SU-DHL-6 (cell line): ENCODE measurements around the gene KHK.
"Not testable (repeated sequence)": the region's sequence is repeated elsewhere in the genome, so short reads cannot be mapped to it uniquely, and the experiment has no call there.

ENCODE experiments used
- H2AFZ ChIP-seq: fragments of 200-600 bp; sonication (generic); 2 replicates; pipeline ENCODE4 v1.6.1; 2014; ENCODE audit warnings: low read depth, mild to moderate bottlenecking, moderate library complexity, mixed read lengths, antibody characterized with exemption, low read length; ENCODE audit not compliant: severe bottlenecking
- H3F3A ChIP-seq: fragments of 200-600 bp; shearing (Covaris generic); 2 replicates; pipeline ENCODE4 v1.6.0; 2016; ENCODE audit warnings: antibody characterized with exemption, mild to moderate bottlenecking; ENCODE audit not compliant: insufficient read depth
- H3K27ac ChIP-seq: fragments of 200-600 bp; sonication (generic); 2 replicates; pipeline ENCODE4 v1.5.1; 2016; ENCODE audit warnings: low read depth, mild to moderate bottlenecking, low read length, moderate library complexity, mixed read lengths
- H3K27me3 ChIP-seq: fragments of 200-600 bp; sonication (generic), shearing (Covaris generic); 2 replicates; pipeline ENCODE4 v1.6.0; 2014; ENCODE audit warnings: mild to moderate bottlenecking, low read length
- H3K36me3 ChIP-seq: fragments of 200-600 bp; sonication (generic); 2 replicates; pipeline ENCODE4 v1.6.1; 2014; ENCODE audit warnings: mild to moderate bottlenecking, low read length, mixed read lengths
- H3K4me2 ChIP-seq: fragments of 300-600, 200-600 bp; shearing (Covaris generic), sonication (generic); 2 replicates; pipeline ENCODE4 v1.6.0; 2014; ENCODE audit warnings: low read length, low read depth, mild to moderate bottlenecking; ENCODE audit not compliant: poor library complexity, severe bottlenecking
- H3K4me3 ChIP-seq: fragments of 200-600 bp; sonication (generic); 2 replicates; pipeline ENCODE4 v1.5.1; 2014; ENCODE audit warnings: antibody characterized with exemption, low read length, mild to moderate bottlenecking, mixed read lengths; ENCODE audit not compliant: insufficient read depth, poor library complexity, severe bottlenecking
- H3K79me2 ChIP-seq: fragments of 200-600 bp; sonication (generic); 2 replicates; pipeline ENCODE4 v1.6.1; 2014; ENCODE audit warnings: mild to moderate bottlenecking, low read length, moderate library complexity; ENCODE audit not compliant: insufficient read depth
- H3K9ac ChIP-seq: fragments of 200-600 bp; sonication (generic); 2 replicates; pipeline ENCODE4 v1.7.0; 2014; ENCODE audit warnings: mild to moderate bottlenecking, low read length
- H3K9me2 ChIP-seq: fragments of 200-600 bp; sonication (generic); replicated peaks from 2 replicates; pipeline ENCODE4 v1.6.1; 2014; ENCODE audit warnings: low read length; ENCODE audit not compliant: insufficient read depth
- H3K9me3 ChIP-seq: fragments of 200-600 bp; sonication (generic); 2 replicates; pipeline ENCODE4 v1.6.1; 2014; ENCODE audit warnings: low read length, mixed read lengths; ENCODE audit not compliant: insufficient read depth
- H4K20me1 ChIP-seq: fragments of 200-600 bp; sonication (generic); 2 replicates; pipeline ENCODE4 v1.6.1; 2014; ENCODE audit warnings: low read depth, mild to moderate bottlenecking, antibody characterized with exemption, low read length, moderate library complexity, mixed read lengths
- EZH2phosphoT487 ChIP-seq: fragments of 200-600 bp; sonication (generic), shearing (Covaris generic); conservative IDR thresholded peaks from 2 replicates; pipeline ENCODE4 v1.6.1; 2018; ENCODE audit warnings: mild to moderate bottlenecking, antibody characterized with exemption, low read length, moderate library complexity, mixed read lengths
- TF ChIP-seq, protein P1 (sequence below): fragments of 200-600 bp; sonication (generic); IDR thresholded peaks from one replicate; pipeline ENCODE4 v1.5.1; 2017; ENCODE audit warnings: antibody characterized with exemption, mild to moderate bottlenecking, low read length, moderate library complexity; ENCODE audit not compliant: insufficient read depth, poor library complexity, severe bottlenecking

KHK gene

DNA sequence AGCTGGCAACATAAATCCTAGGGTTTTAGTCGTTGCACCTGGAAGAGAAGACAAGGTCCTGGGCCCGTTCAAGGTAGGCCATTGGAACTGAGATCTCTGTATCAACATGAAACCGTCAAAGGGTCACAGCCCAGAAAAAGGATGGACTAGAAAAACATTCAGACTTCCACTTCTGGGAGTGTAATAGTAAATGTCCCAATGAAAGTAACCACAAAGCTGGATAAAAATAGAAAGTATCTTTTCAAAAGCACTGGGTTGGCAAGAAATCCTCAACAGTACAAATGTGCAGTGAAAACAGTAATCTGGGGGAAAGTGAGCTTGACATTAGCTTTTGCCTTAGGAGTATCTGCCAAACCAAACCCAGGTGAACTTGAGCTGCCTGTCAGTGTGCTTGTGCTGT lies 19.4 kb downstream of the KHK start:
- TF ChIP-seq, protein P1, sequence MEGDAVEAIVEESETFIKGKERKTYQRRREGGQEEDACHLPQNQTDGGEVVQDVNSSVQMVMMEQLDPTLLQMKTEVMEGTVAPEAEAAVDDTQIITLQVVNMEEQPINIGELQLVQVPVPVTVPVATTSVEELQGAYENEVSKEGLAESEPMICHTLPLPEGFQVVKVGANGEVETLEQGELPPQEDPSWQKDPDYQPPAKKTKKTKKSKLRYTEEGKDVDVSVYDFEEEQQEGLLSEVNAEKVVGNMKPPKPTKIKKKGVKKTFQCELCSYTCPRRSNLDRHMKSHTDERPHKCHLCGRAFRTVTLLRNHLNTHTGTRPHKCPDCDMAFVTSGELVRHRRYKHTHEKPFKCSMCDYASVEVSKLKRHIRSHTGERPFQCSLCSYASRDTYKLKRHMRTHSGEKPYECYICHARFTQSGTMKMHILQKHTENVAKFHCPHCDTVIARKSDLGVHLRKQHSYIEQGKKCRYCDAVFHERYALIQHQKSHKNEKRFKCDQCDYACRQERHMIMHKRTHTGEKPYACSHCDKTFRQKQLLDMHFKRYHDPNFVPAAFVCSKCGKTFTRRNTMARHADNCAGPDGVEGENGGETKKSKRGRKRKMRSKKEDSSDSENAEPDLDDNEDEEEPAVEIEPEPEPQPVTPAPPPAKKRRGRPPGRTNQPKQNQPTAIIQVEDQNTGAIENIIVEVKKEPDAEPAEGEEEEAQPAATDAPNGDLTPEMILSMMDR, result no peak
- TF ChIP-seq EZH2phosphoT487, result no peak
- no peak overlapping the region for H3K4me3 ChIP-seq

DNA sequence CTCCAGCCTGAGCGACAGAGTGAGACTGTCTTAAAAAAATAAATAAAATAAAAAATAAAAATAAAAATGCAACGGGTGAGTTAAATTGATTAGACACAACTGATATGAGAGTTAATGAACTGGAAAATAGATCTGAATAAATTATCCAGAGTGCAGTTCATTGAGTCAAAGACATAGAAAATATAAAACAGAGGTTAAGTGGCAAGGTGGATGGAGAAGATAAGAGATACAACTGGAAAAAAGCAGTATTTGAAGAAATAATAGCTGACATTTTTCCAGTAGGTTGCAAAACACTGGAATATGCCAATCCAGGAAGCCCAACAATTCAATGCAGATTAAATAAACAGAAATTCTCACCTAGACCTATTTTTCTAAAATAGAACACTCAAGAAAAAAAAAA lies 21.6 kb downstream of the KHK start:
- Histone ChIP-seq H3K27me3 (no peaks in the 10 kb centered on the region), H3K36me3 (no peaks in the 10 kb centered on the region), H3K4me2 (no peak overlapping the region), H3K9ac (no peak overlapping the region), H4K20me1 (no peaks in the 10 kb centered on the region), H2AFZ (no peak overlapping the region), H3K9me2 (no peaks in the 10 kb centered on the region), H3F3A (no peaks in the 10 kb centered on the region), H3K9me3 (no peaks in the 10 kb centered on the region), H3K4me3 (no peak overlapping the region), H3K79me2 (no peaks in the 10 kb centered on the region), H3K27ac (no peak overlapping the region)
- TF ChIP-seq, protein P1, result no peak
- TF ChIP-seq EZH2phosphoT487, result no peak

More for the DNA sequence above, 19.4 kb downstream of the KHK start:
- Histone ChIP-seq H3K27ac (no peak overlapping the region), H3K4me2 (no peak overlapping the region), H3K9me2 (no peaks in the 10 kb centered on the region), H2AFZ (no peak overlapping the region), H4K20me1 (no peaks in the 10 kb centered on the region), H3K27me3 (no peaks in the 10 kb centered on the region), H3K36me3 (no peaks in the 10 kb centered on the region), H3K9ac (no peak overlapping the region), H3K9me3 (no peaks in the 10 kb centered on the region), H3K79me2 (no peaks in the 10 kb centered on the region), H3F3A (no peaks in the 10 kb centered on the region)

DNA sequence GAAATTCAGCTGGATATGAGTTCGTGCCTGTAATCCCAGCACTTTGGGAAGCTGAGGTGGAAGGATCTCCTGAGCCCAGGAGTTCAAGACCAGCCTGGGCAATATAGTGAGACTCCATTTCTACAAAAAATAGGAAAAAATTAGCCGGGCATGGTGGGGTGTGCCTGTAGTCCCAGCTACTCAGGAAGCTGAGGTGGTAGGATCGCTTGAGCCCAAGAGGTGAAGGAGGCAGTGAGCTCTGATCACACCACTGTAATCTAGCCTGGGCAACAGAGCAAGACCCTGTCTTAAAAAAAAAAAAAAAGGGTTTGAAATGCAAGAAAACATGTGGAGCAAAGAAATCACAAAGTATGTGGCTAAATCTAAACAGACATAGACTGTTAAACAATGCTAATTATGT lies 22.5 kb downstream of the KHK start:
- Histone ChIP-seq H3K27ac (no peak overlapping the region), H3K4me3 (no peak overlapping the region), H3K9ac (no peak overlapping the region), H3K9me3 (no peaks in the 10 kb centered on the region), H2AFZ (no peak overlapping the region), H3K36me3 (no peaks in the 10 kb centered on the region), H3K4me2 (no peak overlapping the region), H3F3A (no peaks in the 10 kb centered on the region), H3K9me2 (no peaks in the 10 kb centered on the region), H3K79me2 (no peaks in the 10 kb centered on the region), H3K27me3 (no peaks in the 10 kb centered on the region), H4K20me1 (no peaks in the 10 kb centered on the region)
- TF ChIP-seq, protein P1, result no peak
- no peak for TF ChIP-seq EZH2phosphoT487

DNA sequence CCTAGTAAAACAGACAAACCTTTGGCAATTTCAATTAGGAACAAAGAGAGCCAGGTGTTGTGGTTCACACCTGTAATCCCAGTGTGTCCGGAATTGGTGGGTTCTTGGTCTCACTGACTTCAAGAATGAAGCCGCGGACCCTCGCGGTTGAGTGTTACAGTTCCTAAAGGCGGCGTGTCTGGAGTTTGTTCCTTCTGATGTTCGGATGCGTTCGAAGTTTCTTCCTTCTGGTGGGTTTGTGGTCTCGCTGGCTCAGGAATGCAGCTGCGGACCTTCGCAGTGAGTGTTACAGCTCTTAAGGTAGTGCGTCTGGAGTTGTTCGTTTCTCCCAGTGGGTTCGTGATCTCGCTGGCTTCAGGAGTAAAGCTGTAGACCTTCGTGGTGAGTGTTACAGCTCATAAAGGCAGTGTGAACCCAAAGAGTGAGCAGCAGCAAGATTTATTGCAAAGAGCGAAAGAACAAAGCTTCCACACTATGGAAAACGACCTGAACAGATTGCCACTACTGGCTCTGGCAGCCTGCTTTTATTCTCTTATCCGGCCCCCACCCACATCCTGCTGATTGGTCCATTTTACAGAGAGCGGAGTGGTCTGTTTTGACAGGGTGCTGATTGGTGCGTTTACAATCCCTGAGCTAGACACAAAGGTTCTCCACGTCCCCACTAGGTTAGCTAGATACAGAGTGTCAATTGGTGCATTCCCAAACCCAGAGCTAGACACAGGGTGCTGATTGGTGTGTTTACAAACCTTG lies 24.2 kb downstream of the KHK start:
- not testable (repeated sequence) for H2AFZ ChIP-seq, H3K9ac ChIP-seq, H3K27ac ChIP-seq, H4K20me1 ChIP-seq, H3K27me3 ChIP-seq, H3K4me3 ChIP-seq, H3K4me2 ChIP-seq, H3F3A ChIP-seq, H3K9me3 ChIP-seq, H3K79me2 ChIP-seq, H3K36me3 ChIP-seq, H3K9me2 ChIP-seq

DNA sequence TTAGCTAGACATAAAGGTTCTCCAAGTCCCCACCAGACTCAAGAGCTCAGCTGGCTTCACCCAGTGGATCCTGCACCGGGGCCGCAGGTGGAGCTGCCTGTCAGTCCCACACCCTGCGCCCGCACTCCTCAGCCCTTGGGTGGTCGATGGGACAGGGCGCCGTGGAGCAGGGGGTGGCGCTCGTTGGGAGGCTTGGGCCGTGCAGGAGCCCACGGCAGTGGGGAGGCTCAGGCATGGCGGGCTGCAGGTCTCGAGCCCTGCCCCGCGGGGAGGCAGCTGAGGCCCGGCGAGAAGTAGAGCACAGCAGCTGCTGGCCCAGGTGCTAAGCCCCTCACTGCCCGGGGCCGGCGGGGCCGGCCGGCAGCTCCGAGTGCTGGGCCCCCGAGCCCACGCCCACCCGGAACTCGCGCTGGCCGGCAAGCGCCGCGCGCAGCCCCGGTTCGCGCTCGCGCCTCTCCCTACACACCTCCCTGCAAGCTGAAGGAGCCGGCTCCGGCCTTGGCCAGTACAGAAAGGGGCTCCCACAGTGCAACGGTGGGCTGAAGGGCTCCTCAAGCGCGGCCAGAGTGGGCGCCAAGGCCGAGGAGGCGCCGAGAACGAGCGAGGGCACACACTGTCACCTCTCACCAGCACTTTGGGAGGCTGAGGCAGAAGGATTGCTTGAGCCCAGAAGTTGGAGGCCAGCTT lies 25.0 kb downstream of the KHK start:
- not testable (repeated sequence) for H3K9ac ChIP-seq, H3K79me2 ChIP-seq, H3K36me3 ChIP-seq, H4K20me1 ChIP-seq, H3K27me3 ChIP-seq, H3F3A ChIP-seq, H3K9me2 ChIP-seq, H3K27ac ChIP-seq, H3K4me2 ChIP-seq, H3K9me3 ChIP-seq, H2AFZ ChIP-seq, H3K4me3 ChIP-seq
